Testis (tissue), 2 donors: ENCODE data around the gene DOK1.

Experiments used
- CTCF ChIP-seq, 3 experiments: fragments of 450-650 bp in 2 of 3; fragments of 200-600 bp in 1 of 3; sonication (generic) in 1 of 3; IDR thresholded peaks; one replicate each; pipeline ENCODE4 v1.5.1; 2016 to 2019; ENCODE audit warnings: antibody characterized with exemption in 3 of 3, mild to moderate bottlenecking in 2 of 3, moderate library complexity in 1 of 3
- POLR2A ChIP-seq: fragments of 450-650 bp; IDR thresholded peaks from one replicate; pipeline ENCODE4 v1.6.1; 2017; ENCODE audit warnings: antibody characterized with exemption, mild to moderate bottlenecking, moderate library complexity

- no peak for TF ChIP-seq POLR2A
- TF ChIP-seq CTCF (IDR thresholded peaks at IDR 0.05) = no peak
Measured at GRCh38 chr2:74534411-74534810, 20.1 kb upstream of the DOK1 start.
